Inflammatory macrophage treated with lipopolysaccharide for 1 hour (primary cell): ENCODE measurements around the gene SLC13A1.
A peak's percentile ranks its signal among the peaks of the same experiment; 100 is the strongest.

Experiments used
- DNase-seq, 2 donors: peaks; one replicate each; pipeline ENCODE4 v3.0.0-alpha.2; 2020 to 2022

The SLC13A1 gene

DNA sequence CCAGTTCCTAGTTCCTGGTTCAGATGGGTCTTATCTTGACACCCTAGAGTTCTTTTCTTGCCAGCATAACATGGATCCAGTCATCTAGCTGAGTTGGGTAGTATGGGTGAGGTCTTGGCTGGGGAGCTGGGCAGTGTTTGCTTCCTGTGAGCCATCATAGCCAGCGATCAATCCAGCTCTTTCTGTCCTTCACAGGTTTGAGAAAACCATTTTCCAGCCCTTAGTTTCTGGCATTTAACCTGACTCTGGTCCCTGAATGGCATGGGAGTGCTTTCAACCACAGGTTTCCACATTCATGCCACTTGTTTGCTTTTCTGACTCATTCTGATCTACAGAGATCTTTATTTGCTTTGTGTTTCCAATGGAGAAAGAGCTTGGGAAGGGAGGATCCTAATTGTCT is 8.6 kb downstream of the SLC13A1 start:
- DNase-seq: no peak

DNA sequence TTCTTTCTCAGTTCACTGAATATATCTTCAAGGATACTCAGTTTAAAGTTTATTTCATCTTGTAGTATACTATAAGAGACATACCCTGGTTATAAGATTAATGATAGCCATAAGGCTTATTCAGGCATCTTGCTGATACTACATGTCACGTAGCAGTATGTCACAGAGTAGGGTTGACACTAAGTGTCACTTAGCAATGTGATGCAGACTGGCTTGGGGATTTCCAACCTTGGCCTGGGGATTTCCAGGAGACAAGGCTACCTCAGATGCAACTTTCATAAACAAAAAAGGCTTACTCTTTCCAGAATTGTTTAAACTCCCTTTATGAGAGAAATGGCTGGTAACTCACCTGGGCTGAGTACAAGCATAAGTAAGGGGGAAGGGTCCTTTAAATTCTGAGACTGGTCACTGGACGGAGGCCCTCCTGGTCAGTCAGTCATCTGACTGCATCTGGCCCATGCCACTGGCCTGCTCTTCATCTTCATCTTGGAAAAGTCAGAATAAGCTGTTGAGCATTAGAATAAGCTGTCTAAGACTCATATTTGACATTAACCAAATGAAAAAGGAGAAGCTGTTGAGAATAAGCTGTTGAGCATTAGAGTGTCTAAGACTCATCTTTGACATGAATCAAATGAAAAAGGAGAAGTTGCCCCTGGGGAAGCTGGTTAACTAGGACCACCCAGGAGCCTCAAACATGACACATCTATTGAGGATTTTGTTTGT is 9.5 kb downstream of the SLC13A1 start:
- DNase-seq: no peak

DNA sequence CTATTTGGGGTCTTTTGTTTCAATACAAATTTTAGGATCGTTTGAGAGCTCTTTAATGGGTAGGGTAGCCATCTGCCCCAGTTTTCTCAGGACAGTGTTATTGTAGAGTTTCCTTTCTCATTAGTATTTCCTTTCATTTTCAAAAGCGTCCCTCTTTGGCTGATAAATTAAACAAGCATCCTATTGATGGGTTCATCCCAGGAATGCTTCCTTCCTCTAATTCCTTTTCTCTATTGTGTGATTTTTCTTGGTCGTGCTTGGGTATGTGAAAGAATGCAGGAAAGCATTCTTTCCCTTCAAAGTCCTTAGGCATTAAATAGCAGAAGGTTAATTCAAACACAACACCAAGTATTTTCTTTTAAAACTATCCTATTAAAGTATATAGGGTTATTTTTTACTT is 14.0 kb downstream of the SLC13A1 start:
- no peak for DNase-seq

DNA sequence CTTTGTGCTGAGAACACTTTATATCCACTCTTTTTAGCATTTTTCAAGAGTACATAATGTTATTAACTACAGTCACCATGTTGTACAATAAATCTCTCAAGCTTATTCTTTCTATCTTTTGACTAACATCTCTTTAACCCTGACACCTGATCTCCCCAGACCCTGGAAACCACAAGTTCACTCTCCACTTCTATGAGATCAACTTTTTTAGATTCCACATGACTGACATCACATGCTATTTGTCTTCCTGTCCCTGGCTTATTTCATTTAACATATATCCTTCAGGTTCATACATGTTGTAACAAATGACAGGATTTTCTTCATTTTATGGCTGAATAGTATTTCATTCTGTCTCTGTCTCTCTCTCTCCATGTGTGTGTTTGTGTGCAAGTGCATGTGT is 15.5 kb downstream of the SLC13A1 start:
- DNase-seq: no peak

DNA sequence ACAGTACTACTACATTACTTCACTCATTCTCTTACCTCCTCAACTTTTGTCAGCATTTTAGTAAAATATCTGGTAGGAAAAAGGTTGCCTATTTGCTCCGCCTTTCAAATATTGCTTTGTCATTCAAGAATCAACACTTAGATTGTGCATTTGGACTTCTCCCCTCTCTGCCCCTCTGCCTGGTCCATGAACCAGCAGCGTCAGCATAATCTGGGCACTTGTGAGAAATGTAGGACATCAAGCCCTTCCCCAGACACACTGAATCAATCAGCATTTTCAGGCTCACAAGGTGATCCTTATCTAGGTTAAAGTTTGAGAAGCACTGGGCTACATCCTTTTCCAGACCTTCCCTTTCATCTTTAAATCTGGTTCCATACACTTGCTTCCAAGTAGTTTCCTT is 16.3 kb downstream of the SLC13A1 start:
- DNase-seq: no peak

DNA sequence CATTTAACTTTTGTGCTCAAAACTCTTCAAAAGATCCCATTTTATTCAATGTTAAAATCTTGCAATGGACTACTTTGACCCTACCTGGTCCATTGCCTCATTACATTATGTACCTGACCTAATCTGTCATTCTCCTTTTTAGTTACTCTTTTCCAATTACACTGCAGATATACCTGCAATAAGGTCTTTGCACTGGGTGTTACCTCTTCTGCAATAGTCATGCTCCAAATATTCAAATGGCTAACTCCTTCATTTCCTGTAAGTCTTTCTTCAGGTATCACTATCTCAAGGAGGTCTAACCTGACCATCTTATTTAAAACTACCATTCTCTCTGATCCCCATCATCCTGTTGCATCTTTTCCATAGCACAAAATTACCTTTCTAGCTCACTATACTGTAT is 22.3 kb downstream of the SLC13A1 start:
- no peak for DNase-seq

DNA sequence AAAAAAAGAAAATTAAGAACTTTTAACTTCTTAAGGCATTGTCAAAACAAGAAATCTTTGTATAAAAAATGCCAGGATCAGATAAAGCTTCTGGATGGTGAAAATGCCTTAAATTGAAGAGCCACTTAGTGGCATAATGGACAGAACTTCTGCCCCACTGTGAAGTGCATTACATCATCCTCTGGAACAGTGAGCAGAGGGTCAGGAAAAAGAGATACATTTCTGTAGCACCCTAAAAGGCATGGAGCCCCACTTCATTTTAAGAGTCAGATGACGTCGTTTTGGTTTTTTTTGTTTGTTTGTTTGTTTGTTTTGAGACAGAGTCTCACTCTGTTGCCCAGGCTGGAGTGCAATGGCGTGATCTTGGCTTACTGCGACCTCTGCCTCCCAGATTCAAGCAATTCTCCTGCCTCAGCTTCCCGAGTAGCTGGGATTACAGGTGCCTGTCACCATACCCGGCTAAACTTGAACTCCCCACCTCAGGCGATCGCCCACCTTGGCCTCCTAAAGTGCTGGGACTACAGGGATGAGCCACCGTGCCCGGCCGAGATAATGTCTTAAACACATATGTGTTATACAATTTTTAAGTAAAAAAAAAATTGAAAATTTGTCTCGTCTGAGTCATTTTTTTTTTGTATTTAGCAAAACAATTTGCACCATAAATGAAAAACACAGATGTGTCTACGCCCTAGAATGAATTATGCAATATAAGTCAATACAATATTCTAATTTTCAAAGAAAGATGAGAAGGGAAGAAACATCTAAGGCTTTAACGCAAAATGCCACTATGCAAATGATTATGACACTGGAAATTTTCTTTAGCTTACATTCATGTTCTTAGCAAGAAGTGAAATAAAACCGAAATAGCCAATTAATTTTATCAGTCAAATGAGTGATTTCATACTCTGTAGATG is 29.2 kb downstream of the SLC13A1 start:
- no peak for DNase-seq

DNA sequence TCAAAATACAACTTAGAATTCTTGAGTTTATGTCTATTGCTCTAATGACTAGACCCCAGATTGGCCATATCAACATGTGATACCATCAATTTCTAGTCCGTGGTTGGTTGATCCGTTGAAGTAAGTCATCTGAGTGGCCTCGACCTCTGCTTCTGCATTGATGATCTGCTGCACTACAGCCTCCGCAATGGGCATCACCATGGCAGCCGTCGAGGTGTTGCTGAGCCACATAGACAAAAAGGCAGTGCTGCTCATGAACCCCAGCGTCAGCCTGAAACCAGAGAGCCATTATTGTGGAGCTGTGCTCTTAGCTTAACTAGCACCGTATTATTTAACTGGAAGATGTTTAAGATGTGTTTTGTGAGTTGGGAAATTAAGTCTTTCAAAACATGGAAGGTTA is 30.7 kb downstream of the SLC13A1 start:
- DNase-seq: no peak

DNA sequence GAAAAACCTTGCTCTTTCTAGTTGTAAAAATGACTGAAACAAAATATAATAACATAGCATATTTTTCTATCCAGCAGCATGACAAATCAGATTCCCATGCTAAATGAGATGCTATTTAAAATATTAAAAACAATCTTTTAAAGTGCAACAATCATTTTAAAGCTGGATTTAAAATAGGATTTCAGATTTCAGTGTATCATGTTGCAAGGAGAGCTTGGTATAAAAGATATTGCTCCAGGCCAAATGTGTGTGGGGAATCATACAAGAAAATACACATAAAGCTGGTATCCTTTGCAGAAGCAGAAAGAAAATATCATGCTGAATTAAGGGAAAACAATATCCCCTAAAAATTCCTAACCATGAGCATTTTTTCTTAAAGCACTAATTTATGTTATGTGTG is 42.2 kb downstream of the SLC13A1 start:
- DNase-seq: no peak

DNA sequence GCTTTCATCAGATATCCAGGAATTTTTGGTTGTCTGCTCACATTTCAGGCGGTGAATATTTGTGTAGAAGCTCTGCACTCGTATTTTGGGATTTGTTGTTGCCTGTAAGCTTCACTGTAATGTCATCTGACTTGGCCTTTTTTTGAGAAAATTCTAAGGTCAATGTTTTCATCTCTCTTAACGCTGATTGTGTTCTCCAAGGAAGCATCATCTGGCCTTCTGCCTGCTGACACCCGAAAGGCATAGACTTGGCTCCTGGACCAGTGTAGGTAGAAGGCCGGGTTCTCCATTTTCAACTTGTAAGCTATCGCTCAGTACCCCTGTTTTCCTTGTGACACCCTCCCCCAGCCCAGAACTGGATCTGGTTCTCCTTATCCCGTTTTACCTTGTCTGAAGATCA is 44.2 kb downstream of the SLC13A1 start:
- DNase-seq: no peak

DNA sequence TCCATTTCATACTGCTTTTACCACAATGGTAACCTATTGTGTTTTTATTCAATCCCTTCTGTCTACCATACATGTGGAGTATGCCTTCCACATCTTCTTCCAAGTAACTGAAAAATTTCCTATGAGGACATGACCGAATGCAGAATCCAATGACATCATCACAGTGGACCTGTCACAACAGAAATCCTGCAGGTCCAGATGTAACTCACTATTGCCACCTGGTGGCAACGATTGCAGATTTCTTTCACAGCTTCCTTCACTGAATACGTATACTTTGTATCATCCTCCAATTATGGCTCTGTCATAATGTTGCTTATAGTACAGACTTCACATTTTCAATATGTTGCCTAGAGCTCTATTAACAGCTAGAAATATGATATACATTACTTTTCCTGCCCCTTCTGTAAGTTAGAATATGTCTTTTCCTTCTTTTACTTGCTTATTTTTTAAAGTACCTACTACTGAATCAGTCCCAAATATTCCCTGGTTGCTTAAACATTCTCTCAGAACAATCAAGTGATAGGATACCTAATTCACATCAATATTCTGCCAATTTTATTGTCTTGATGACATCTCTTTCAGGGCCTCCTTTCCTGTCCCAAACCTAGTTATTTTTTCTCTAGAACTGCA is 45.4 kb downstream of the SLC13A1 start:
- DNase-seq: peak; percentile 56 to 82

DNA sequence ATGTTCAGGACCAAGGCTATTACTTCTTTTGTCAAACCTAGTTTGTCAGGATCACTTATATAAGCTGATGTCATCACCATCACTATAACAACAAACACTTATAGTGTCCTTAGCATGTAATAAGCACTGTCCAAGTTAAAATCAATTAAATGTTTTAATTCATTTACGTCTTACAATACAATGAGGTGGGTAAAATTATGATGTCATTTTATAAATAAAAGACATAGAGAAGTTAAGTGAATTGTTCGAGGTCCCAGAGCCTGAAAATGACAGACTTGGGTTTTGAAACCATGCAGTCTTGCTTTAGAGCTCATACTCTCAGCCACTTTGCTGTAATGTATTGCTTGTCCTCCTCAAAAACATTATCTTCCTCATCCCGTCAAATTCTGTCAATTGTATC is 48.3 kb downstream of the SLC13A1 start:
- no peak for DNase-seq

DNA sequence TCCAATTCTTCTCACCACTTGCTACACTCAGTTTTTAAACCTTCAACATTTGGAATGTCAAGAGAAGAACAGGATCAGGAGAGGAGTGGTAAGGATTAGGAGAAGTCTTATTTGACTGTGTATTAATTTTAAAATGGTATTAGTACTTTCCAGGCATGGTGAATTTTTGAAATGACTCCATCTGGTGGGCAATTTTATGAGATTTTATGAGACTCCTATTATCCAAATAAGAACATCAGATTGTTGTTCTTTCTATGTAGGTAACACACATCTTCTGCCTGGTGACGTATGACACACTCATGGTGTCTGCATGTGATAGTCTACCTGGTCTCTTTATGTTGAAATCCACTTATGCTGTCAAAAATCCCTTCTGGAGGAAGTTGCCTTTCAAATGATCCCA is 51.0 kb downstream of the SLC13A1 start:
- no peak for DNase-seq

DNA sequence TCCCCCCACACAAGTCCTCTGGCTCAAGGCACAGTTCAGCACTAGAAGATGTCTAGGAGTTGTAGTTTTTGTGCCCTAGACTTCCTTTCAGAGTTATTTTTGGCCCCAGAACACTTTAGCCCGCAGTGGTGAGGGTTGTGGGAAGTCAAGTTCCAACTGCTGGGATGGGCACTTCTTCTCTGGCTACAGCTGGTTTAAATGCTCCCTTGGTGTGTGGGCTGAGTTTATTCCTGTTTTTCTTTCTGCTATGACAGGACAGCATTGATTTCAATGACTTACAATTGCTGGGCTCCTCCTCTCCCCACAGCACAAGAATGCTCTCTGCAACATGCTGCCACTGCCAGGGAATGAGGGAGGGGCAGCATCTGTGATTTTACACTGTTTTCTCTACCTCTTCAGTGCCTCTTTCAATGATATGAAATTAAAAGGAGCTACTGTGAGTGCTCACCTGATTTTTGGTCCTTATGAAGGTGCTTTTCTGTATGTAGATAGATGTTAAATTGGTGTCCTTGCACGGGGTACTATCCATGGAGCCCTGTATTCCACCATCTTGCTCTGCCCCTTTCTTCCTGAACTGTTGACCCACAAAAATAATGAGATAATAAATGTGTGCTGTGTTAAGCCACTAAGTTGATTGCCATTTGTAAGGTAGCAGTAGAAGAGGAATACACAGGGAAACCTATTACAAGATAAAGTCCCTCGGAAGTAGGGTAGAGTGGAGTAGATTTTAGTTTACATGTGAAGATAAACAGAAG is 56.3 kb downstream of the SLC13A1 start:
- no peak for DNase-seq

DNA sequence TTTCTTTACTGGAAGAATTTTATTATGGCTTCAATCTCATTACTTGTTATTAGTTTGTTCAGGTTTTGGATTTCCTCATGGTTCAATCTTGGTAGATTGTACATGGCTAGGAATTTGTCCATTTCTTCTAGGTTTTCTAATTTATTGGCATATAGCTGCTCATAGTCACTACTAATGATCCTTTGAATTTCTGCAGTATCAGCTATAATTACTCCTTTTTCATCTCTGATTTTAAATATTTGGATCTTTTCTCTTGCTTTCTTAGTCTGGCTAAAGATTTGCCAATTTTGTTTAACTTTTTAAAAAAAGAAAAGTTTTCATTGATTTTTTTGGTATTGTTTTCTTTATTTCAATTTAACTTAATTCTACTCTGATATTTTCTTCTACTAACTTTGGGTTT is 59.2 kb downstream of the SLC13A1 start:
- DNase-seq: no peak

DNA sequence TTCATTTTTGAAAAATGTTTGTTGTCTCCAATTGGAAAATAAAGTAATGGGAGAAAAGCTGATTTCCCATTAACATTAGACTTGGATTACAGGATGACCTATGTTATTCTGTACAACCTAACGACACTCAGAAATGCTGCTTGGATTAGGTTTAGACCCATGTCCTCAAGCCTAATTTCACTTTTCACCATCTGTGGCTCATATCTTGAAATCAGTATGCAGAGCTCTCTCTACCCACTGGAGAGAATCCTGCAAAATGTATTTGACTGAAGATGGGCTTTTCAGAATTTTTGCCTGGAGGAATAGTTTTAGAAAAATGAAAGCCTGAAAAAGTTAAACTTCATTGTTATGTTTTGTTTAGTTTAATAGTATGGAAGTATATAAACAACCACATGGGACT is 63.8 kb downstream of the SLC13A1 start:
- no peak for DNase-seq

DNA sequence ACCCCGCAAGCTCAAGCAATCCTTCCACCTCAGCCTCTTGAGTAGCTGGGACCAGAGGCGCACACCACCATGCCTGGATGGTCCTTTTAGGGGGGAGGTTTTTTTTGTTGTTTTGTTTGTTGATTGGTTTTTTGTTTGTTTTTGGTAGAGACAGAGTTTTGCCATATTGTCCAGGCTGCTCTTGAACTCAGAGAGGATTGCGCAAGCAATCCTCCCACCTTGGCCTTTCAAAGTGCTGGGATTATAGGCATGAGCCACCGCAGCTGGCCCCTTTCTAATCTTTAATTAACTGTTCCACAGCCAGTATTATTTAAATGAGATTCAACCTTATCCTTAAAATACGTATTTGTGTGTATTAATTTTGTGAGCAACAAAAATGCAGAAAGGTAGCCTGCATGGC is 65.8 kb downstream of the SLC13A1 start:
- DNase-seq: no peak

DNA sequence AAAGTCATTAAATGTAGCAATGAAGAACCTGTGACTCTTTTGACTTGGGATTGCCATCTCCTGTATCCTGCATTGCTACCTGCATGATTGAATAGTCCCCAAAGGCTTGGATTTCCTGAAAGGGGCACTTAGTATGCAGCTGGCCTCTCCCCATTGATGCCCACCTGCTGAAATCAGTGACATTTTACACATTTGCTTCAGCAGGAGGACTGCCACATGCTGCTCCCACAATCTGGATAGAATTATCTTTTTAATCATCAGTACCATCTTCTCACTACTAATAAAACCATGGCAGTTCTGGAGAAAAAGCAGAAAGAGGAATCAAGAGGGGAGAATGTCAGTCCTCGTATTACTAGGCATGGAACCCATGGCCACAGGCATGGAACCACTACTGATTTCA is 67.8 kb downstream of the SLC13A1 start:
- no peak for DNase-seq

DNA sequence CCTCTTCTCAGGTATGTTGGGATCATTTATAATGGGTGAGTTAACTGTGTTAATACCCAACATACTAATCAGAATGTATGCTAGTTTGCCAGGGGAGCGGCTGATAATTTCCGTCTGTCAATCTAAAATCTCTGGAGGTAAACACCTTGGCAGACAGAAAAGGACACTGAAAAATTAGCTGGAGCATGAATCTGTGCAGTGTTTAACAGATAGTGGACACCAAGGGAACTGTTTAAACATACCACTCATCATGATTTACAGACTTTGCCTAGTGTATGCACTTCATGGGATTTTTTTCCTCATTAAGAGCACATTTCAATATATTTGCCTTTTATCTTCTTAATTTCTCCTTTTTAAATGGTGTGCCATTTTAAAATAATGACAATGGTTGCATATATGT is 68.2 kb downstream of the SLC13A1 start:
- DNase-seq: no peak

DNA sequence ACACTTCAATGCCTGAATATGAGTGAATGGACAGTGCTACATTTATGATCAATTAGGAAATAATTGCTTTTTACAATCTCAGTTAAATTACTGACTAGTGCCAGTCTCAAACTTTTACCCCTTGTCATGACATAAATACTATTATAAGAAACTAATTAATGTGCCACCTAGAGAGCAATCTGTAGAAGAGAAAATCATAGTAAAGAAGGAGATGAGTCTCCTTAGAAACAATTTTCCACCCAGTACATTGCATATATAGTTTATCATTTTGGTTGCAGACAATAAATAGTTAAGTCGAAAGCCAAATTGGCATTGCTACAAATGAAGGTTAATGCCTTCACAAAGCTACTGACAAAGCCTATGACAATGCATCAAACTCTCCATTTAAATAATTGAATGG is 68.6 kb downstream of the SLC13A1 start:
- no peak for DNase-seq

DNA sequence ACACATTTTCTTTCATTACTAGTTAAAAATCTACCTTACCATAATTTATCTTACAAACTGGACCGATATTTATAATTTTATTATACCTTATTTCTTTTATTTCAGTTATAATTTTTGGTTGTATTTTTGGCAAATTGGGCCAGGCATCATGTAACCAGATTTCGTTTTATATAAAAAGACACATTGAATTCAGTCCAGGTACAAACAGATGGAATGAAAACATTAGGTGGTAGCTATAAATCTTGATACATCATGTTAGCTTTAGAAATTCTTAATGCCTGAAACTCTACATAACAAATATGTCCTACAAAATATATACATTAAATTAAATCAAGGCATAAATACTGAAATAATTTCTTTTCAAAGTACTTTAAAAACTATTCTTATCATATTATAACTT is 73.1 kb downstream of the SLC13A1 start:
- DNase-seq: no peak

DNA sequence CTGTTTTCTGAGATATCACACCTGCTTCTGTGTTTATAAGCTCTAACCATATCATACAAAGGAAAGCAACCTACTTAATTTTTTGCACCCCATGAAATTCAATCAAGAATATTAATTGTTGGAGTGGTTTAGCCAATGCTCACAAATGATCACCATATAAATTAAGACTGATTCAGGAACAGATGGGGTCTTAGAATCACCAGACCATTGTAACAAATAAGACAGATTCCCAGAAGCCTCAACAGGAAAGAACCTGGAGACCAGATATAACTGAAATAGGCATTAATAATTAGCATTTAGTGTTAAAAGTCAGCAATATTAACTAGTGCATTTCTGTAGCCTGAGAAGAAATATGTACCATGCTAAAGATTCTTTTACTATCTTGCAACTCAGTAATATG is 73.6 kb downstream of the SLC13A1 start:
- no peak for DNase-seq

DNA sequence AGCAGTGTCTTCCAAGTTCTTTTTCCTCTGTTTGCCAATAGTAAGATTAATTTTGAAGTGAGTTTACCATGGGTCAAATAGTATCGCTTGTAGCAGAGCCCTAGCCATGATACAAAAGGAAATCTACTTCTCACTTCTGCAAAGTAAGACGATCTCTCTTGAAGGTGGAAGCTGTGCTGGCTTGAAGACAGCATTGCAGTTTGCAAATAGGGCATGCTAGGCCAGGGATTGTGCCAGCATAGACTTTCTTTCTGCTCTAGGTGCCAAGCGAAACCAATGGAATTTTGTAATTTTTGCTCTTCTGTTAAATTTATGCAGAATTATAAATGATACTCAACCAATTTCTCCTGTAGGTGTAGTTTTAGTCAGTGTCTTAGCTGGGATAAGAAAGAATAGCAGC is 74.5 kb downstream of the SLC13A1 start:
- DNase-seq: no peak
